ENCODE data around the gene FYN.

Gene FYN

DNA sequence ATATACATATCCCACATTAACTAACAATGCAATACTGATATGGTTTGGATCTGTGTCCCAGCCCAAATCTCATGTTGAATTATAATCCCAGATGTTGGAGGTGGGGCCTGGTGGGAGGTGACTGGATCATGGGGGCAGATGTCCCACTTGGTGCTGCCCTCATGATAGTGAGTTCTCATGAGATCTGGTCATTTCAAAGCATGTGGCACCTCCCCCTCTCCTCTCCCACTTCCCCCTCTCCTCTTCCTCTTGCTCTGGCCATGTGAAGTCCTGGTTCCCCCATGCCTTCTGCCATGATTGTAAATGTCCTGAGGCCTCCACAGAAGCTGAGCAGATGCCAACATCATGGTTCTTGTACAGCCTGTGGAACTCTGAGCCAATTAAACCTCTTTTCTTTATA lies 71.2 kb downstream of the FYN start:
- DNase-seq (ENCODE audit: low read depth): peak; percentile 34

DNA sequence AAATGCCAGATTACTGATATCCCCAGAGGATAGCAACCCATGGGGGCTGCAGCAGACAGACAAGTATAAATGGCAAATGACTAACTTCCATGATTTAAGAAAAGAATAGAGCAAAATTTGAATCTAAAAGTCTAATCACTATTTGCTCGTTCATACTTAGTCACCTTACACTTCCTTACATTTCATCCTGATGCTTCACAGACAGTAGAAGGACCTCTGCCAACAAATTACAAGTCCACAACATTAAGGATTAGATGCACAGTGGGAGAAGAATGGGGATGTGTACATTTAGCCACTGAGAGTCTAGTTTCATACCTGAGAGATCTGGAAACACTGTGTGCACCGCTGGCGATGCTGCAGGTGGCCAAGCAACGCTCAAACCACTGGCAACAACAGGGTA lies 72.4 kb downstream of the FYN start:
- no peak for DNase-seq (ENCODE audit: low read depth)
- TF ChIP-seq MYC (IDR thresholded peaks at IDR 0.05; ENCODE audit: low read depth, low read length) (no peak), POLR2A (IDR thresholded peaks at IDR 0.05; ENCODE audit: extremely low read depth, insufficient read length) (no peak)
- TF ChIP-seq, protein P1, sequence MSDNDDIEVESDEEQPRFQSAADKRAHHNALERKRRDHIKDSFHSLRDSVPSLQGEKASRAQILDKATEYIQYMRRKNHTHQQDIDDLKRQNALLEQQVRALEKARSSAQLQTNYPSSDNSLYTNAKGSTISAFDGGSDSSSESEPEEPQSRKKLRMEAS (IDR thresholded peaks at IDR 0.05; ENCODE audit: low read depth, low read length): no peak
- TF ChIP-seq, protein P2, sequence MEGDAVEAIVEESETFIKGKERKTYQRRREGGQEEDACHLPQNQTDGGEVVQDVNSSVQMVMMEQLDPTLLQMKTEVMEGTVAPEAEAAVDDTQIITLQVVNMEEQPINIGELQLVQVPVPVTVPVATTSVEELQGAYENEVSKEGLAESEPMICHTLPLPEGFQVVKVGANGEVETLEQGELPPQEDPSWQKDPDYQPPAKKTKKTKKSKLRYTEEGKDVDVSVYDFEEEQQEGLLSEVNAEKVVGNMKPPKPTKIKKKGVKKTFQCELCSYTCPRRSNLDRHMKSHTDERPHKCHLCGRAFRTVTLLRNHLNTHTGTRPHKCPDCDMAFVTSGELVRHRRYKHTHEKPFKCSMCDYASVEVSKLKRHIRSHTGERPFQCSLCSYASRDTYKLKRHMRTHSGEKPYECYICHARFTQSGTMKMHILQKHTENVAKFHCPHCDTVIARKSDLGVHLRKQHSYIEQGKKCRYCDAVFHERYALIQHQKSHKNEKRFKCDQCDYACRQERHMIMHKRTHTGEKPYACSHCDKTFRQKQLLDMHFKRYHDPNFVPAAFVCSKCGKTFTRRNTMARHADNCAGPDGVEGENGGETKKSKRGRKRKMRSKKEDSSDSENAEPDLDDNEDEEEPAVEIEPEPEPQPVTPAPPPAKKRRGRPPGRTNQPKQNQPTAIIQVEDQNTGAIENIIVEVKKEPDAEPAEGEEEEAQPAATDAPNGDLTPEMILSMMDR (IDR thresholded peaks at IDR 0.05; ENCODE audit: low read depth, low read length): no peak
- no peak overlapping the region for H3K4me3 ChIP-seq (ENCODE audit: low read depth, low read length)

More for the DNA sequence above, 71.2 kb downstream of the FYN start:
- TF ChIP-seq, protein P2 (IDR thresholded peaks at IDR 0.05; ENCODE audit: low read depth, low read length): no peak
- TF ChIP-seq POLR2A (IDR thresholded peaks at IDR 0.05; ENCODE audit: extremely low read depth, insufficient read length): no peak
- TF ChIP-seq, protein P1 (IDR thresholded peaks at IDR 0.05; ENCODE audit: low read depth, low read length): no peak
- TF ChIP-seq MYC (IDR thresholded peaks at IDR 0.05; ENCODE audit: low read depth, low read length): no peak
- H3K4me3 ChIP-seq (ENCODE audit: low read depth, low read length): no peak overlapping the region

DNA sequence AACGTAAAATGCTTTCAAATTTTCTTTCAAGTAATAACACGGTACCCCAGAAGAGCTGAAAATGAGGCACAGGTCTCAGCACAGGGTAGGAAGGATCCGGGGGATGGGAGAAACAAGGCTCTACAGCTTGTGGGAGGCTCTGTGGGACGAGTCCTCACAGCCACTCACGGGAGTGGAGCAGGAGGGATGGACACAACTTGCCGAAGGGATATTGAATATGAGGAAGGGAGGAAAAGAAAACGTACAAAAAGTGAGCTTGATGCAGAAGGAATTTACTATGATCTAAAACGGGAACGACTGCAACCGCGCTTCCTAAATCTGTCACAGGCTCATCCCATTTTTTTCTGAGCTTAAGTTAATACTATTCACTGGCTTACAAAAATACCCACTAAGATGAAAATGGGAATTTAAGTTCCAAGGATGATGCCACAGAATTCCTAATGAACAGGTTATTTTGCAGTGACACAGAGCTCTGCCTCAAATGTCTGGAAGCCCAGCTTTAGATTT lies 72.9 kb downstream of the FYN start:
- H3K4me3 ChIP-seq (ENCODE audit: low read depth, low read length): no peak overlapping the region
- DNase-seq (ENCODE audit: low read depth): no peak
- TF ChIP-seq MYC (IDR thresholded peaks at IDR 0.05; ENCODE audit: low read depth, low read length): no peak
- no peak for TF ChIP-seq POLR2A (IDR thresholded peaks at IDR 0.05; ENCODE audit: extremely low read depth, insufficient read length)
- TF ChIP-seq, protein P1 (IDR thresholded peaks at IDR 0.05; ENCODE audit: low read depth, low read length): no peak
- TF ChIP-seq, protein P2 (IDR thresholded peaks at IDR 0.05; ENCODE audit: low read depth, low read length): no peak

DNA sequence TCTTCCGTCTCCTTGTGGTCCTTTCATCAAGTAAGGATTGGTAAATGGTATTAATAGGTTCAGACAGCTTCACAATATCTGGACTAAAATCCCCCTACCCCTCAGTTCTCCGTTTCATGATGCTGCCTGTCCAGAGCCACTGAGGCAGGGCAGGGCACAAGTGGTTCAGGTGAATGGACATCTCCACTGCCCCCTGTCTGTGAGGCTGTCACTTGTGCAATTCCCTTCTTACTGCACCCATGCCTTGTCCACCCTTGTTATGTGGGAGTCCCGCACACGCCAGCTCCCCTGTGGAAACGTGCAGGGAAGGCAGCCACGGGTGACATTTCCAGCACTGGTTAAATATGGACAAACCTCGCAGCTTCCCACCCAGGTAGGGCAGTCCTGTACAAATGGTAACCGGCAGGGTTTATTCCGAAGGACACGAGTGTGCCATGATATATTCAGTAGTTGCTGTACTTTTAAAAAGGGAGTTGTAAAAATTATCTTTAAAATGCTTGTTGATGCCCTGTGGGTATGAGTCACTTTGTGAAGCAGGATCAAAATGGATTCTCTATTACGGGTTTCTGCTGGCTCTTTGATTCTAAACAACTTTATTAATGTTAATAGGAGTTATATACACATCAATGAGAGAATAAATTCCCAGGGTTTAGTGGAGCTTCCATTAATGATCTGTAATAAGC lies 73.5 kb downstream of the FYN start:
- no peak for DNase-seq (ENCODE audit: low read depth)
- no peak overlapping the region for H3K4me3 ChIP-seq (ENCODE audit: low read depth, low read length)
- TF ChIP-seq, protein P2 (IDR thresholded peaks at IDR 0.05; ENCODE audit: low read depth, low read length): peak; percentile 1
- TF ChIP-seq, protein P1 (IDR thresholded peaks at IDR 0.05; ENCODE audit: low read depth, low read length): no peak

DNA sequence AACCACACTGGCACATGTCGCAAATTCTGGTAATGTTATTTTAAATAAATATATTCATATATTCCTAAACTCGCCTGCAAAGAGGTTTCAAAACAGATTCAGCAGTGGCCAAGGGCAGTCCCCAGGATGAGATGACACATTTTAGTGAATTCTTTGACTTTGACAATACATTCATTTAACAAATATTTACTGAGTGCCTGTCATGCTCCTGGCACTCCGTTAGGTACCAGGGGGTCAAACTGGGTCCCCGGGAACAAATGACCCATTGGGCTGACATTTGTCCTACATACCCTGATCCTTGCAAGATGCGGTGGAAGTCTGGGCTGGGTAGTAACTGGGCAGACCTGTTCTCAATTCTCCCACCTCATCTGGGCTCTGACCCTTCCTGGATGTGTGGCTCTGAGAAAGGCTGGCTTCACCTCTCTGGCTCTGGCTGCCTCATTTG lies 74.9 kb downstream of the FYN start:
- TF ChIP-seq, protein P2 (IDR thresholded peaks at IDR 0.05; ENCODE audit: low read depth, low read length): no peak
- TF ChIP-seq POLR2A (IDR thresholded peaks at IDR 0.05; ENCODE audit: extremely low read depth, insufficient read length) (no peak), MYC (IDR thresholded peaks at IDR 0.05; ENCODE audit: low read depth, low read length) (no peak)
- TF ChIP-seq, protein P1 (IDR thresholded peaks at IDR 0.05; ENCODE audit: low read depth, low read length): no peak
- H3K4me3 ChIP-seq (ENCODE audit: low read depth, low read length): no peak overlapping the region
- DNase-seq (ENCODE audit: low read depth): no peak
